ENCODE measurements around the gene PUM1.
"Not testable (repeated sequence)": the region's sequence is repeated elsewhere in the genome, so short reads cannot be mapped to it uniquely, and the experiment has no call there.

Gene PUM1

DNA sequence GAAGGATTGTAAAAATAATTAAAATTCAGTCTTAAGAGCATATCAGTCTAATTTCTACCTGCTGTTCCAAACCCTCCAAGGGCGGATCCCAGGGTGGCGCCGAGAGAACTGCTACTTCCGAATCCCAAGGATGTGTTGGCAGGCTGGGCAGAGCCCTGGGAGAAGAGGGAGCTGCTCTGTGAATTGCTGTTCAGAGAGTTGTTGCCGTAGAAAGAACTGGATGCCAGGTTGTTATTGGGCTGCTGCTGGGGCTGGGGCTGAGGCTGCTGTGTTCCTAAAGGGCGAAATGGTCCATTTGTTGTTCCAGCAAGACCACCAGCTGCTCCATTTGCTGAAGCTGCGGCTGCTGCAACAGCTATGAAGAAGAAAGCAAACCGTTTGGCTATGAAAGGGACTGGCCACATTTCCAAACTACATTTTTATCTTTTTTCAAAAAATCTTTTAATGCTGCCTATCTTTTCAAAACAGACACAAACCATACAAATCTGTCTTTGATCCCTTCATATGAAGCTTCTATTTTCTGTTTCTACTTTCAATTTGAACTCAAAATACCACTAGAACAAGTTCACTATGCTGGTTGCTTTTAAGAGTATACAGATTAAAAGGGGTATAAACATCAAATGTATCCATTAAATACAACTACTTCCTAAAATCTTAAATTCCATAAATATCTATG, 99.5 kb downstream of the PUM1 start:
- Histone ChIP-seq H3K4me1 (ENCODE audit: control insufficient read depth, insufficient read depth, low read length, poor library complexity, severe bottlenecking) (peaks cover 23% of the 10 kb centered on the region), H3K4me3 (ENCODE audit: extremely low read depth, insufficient read depth, low read length, poor library complexity, severe bottlenecking) (no peak overlapping the region), H3K27ac (ENCODE audit: low read depth, low read length, severe bottlenecking) (no peak overlapping the region), H3K36me3 (ENCODE audit: control insufficient read depth, insufficient read depth, low read length) (peaks cover 84% of the 10 kb centered on the region), H3K9me3 (ENCODE audit: control insufficient read depth, low read length) (no peaks in the 10 kb centered on the region)
- 97 to 100% methylated on average over 5 to 7 of the region's 8 CpGs for WGBS, 2 experiments (ENCODE audit: insufficient coverage in 2 of 2)

DNA sequence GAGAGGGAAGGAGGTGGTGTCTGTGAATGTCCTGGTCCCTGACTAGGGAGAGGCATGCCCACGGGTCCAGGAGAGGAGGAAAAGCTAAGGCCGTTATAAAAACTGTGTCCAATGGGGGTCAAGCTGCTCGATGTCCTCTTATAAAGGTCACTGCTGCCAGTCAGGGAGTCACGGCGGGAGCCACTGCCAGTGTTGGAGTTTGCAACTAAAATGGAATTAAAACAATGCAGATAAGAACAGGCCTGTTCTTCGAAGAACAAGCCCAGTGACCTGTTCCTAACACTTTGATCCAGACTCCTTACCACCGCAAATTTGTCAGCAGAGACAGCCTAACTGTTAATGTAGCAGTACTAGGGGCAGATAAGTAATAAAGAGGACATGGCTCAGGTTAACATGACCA, 100.8 kb downstream of the PUM1 start:
- no peaks in the 10 kb centered on the region for H3K9me3 ChIP-seq (ENCODE audit: control insufficient read depth, low read length)
- peaks cover 88% of the 10 kb centered on the region for H3K36me3 ChIP-seq (ENCODE audit: control insufficient read depth, insufficient read depth, low read length)
- no peak overlapping the region for H3K4me3 ChIP-seq (ENCODE audit: extremely low read depth, insufficient read depth, low read length, poor library complexity, severe bottlenecking)
- H3K4me1 ChIP-seq (ENCODE audit: control insufficient read depth, insufficient read depth, low read length, poor library complexity, severe bottlenecking), result peaks cover 23% of the 10 kb centered on the region
- 95 to 98% methylated on average over 5 of the region's 7 CpGs for WGBS, 2 experiments (ENCODE audit: insufficient coverage in 2 of 2)
- peak overlapping the region; percentile 3 for H3K27ac ChIP-seq (ENCODE audit: low read depth, low read length, severe bottlenecking)

DNA sequence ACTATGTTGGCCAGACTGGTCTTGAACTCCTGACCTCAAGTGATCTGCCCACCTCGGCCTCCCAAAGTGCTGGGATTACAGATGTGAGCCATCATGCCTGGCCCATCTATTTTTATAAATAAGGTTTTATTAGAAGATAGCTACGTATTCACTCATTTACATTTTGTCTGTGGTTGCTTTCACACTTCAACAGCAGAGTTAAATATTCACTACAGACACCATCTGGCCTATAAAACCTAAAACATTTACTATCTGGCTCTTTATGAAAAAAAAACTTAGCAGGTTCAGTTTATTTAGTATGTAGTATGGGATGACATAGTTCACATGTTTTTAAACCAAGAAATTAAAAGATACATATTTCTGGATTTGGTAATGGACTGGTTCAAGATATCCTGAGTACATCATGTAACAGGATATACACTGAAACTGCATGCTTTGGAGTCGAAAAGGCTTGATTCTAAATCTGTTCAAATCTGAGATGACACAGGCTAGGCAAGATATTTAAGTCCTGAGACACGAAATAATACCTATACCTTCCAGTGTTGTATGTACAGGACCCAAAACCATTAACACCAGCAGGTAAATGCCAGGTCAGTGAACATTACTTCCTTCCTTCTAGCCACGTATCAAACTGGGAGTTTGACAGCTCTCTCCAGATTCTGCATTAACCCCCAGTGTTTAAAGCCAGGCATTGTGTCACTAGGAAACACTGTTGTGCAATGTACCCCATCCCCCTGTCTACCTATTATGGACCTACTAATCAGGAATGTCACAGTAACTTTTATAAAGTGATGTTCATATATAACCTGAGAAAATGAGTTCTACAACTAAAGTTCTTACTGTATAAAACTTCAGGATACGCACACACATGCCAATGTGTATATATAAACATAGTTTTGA, 102.7 kb downstream of the PUM1 start:
- Histone ChIP-seq H3K36me3 (ENCODE audit: control insufficient read depth, insufficient read depth, low read length) (peaks cover 85% of the 10 kb centered on the region), H3K9me3 (ENCODE audit: control insufficient read depth, low read length) (no peaks in the 10 kb centered on the region), H3K27ac (ENCODE audit: low read depth, low read length, severe bottlenecking) (no peak overlapping the region), H3K4me1 (ENCODE audit: control insufficient read depth, insufficient read depth, low read length, poor library complexity, severe bottlenecking) (peaks cover 23% of the 10 kb centered on the region), H3K4me3 (ENCODE audit: extremely low read depth, insufficient read depth, low read length, poor library complexity, severe bottlenecking) (no peak overlapping the region)
- 95 to 100% methylated on average over 2 to 3 of the region's 6 CpGs for whole genome bisulfite sequencing, 2 experiments (ENCODE audit: insufficient coverage in 2 of 2)

DNA sequence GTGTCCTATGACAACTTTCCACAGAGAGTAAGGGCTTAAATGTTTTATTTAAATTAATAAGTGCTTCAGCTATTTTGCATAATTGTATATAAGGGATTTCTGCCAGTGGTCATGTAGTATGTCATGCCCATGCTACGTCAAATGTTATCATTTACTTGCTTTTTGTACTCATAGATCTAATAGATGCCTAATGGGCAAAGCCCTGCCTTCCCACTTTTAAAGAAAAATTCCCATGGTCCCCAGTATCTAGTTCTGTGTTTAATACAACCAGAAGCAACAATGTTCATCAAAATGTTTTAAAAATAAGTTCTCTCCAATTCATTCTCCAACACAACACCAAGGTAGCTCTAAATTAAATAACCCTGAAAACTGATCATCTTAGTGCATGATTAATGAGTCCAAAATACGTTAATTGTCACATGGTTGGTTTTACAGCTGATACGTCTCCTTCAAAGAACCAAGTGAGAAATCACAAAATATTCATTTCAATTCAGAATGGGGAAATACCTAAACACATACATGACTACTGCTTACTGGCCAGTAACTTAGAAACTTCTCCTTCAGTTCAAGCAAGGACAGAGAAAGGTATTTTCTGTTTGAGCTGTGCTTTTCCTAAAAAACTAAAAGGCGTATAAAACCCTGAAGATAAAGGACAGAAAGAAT, 107.8 kb downstream of the PUM1 start:
- peaks cover 84% of the 10 kb centered on the region for H3K36me3 ChIP-seq (ENCODE audit: control insufficient read depth, insufficient read depth, low read length)

DNA sequence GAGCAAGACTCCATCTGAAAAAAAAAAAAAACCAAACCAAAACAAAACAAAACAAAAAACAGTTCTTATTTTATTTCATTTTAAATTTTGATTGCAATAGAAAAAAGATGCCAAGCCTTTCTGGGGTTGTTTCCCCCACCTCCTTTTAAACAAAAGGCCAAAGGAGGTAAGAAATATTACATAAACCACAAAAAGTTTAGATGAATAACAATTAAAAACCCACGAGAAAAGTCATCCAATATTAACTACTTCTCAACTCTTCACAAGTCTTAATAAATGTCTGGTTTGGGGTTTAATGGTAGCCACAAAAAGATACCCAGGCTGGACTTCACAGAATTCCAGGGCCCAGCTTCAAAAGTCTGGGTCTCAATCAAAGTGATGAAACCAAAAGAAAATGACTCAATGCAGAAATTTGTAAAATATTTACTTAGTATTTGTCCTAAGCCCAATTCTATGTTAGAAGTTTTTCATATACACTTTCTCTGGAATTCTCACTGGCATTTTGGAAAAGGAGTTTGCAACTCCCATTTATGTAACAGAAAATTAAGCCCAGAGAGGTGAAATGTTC, 110.0 kb downstream of the PUM1 start:
- no peaks in the 10 kb centered on the region for H3K4me1 ChIP-seq (ENCODE audit: control insufficient read depth, insufficient read depth, low read length, poor library complexity, severe bottlenecking)
- no peaks in the 10 kb centered on the region for H3K9me3 ChIP-seq (ENCODE audit: control insufficient read depth, low read length)
- no CpG with 5 or more reads among the region's 1 CpG for WGBS, 2 experiments (ENCODE audit: insufficient coverage in 2 of 2)
- H3K27ac ChIP-seq (ENCODE audit: low read depth, low read length, severe bottlenecking), result no peak overlapping the region
- H3K36me3 ChIP-seq (ENCODE audit: control insufficient read depth, insufficient read depth, low read length), result peaks cover 83% of the 10 kb centered on the region
- H3K4me3 ChIP-seq (ENCODE audit: extremely low read depth, insufficient read depth, low read length, poor library complexity, severe bottlenecking), result no peak overlapping the region

More for the DNA sequence above, 107.8 kb downstream of the PUM1 start:
- no peaks in the 10 kb centered on the region for H3K4me1 ChIP-seq (ENCODE audit: control insufficient read depth, insufficient read depth, low read length, poor library complexity, severe bottlenecking)
- no peaks in the 10 kb centered on the region for H3K9me3 ChIP-seq (ENCODE audit: control insufficient read depth, low read length)
- no peak overlapping the region for H3K27ac ChIP-seq (ENCODE audit: low read depth, low read length, severe bottlenecking)
- 86 to 100% methylated on average over 1 to 3 of the region's 4 CpGs for WGBS, 2 experiments (ENCODE audit: insufficient coverage in 2 of 2)
- H3K4me3 ChIP-seq (ENCODE audit: extremely low read depth, insufficient read depth, low read length, poor library complexity, severe bottlenecking), result no peak overlapping the region

DNA sequence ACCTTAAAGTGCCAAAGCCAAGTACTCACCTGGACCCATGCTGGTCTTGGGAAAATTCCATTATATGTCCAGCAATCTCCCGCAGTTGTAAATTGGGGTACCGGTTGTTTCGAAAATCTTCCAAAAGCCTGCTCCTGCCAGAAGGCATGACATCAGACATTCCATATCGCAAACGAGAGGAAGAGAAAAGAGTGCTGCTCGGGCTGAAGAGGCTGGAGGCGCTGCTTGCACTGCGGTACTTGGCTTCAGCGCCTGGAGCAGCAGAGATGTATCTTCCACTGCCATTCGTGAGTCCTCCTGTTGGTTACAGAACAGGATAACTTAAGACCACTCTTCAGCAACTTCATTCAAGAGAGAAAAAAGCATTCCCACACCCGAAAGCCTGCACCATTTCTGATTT, 111.8 kb downstream of the PUM1 start:
- no peak overlapping the region for H3K4me3 ChIP-seq (ENCODE audit: extremely low read depth, insufficient read depth, low read length, poor library complexity, severe bottlenecking)
- H3K4me1 ChIP-seq (ENCODE audit: control insufficient read depth, insufficient read depth, low read length, poor library complexity, severe bottlenecking), result no peaks in the 10 kb centered on the region
- WGBS, 2 experiments (ENCODE audit: insufficient coverage in 2 of 2), result 96 to 98% methylated on average over 10 to 11 of the region's 11 CpGs
- no peaks in the 10 kb centered on the region for H3K9me3 ChIP-seq (ENCODE audit: control insufficient read depth, low read length)
- no peak overlapping the region for H3K27ac ChIP-seq (ENCODE audit: low read depth, low read length, severe bottlenecking)
- peaks cover 78% of the 10 kb centered on the region for H3K36me3 ChIP-seq (ENCODE audit: control insufficient read depth, insufficient read depth, low read length)

DNA sequence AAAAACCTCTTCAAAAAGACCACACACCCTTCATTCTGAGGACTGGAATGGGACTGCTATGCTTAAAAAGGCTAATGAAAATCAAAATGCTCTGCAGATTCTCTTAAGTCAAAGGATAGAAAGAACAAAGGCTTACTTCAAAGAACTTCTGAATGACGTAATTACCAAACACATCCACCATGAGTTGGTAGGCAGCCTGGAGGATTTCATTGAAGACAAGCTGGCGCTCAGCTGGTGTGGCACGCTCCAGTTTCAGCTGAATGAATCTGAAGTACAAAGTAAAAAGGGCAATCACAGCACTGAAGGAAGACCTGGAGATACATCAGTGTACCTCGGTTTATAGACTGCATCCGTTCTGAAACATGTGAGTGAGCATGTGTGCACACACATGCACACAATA, 113.4 kb downstream of the PUM1 start:
- WGBS, 2 experiments (ENCODE audit: insufficient coverage in 2 of 2), result 100% methylated on average over 2 to 3 of the region's 5 CpGs
- H3K27ac ChIP-seq (ENCODE audit: low read depth, low read length, severe bottlenecking), result peak overlapping the region; percentile 13
- peaks cover 81% of the 10 kb centered on the region for H3K36me3 ChIP-seq (ENCODE audit: control insufficient read depth, insufficient read depth, low read length)
- no peaks in the 10 kb centered on the region for H3K4me1 ChIP-seq (ENCODE audit: control insufficient read depth, insufficient read depth, low read length, poor library complexity, severe bottlenecking)
- no peaks in the 10 kb centered on the region for H3K9me3 ChIP-seq (ENCODE audit: control insufficient read depth, low read length)
- H3K4me3 ChIP-seq (ENCODE audit: extremely low read depth, insufficient read depth, low read length, poor library complexity, severe bottlenecking), result no peak overlapping the region

DNA sequence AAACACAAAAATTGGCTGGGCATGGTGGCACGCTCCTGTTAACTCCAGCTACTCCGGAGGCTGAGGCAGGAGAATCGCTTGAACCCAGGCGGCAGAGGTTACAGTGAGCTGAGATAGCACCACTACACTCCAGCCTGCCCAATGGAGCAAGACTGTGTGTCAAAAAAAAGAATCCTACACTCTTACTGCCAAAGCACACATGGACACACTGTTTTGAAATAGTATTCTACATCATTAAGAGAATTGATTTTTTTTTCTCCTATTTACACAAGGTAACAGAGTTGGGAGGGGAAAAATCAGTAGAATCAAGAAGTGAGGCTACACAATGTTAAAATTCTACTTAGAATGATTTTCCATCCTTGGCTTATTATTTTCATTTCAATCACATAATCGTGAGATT, 114.8 kb downstream of the PUM1 start:
- Histone ChIP-seq H3K4me1 (ENCODE audit: control insufficient read depth, insufficient read depth, low read length, poor library complexity, severe bottlenecking) (no peaks in the 10 kb centered on the region), H3K27ac (ENCODE audit: low read depth, low read length, severe bottlenecking) (no peak overlapping the region), H3K9me3 (ENCODE audit: control insufficient read depth, low read length) (no peaks in the 10 kb centered on the region), H3K4me3 (ENCODE audit: extremely low read depth, insufficient read depth, low read length, poor library complexity, severe bottlenecking) (no peak overlapping the region), H3K36me3 (ENCODE audit: control insufficient read depth, insufficient read depth, low read length) (peaks cover 89% of the 10 kb centered on the region)
- WGBS, 2 experiments (ENCODE audit: insufficient coverage in 2 of 2), result 94 to 98% methylated on average over 5 of the region's 5 CpGs

DNA sequence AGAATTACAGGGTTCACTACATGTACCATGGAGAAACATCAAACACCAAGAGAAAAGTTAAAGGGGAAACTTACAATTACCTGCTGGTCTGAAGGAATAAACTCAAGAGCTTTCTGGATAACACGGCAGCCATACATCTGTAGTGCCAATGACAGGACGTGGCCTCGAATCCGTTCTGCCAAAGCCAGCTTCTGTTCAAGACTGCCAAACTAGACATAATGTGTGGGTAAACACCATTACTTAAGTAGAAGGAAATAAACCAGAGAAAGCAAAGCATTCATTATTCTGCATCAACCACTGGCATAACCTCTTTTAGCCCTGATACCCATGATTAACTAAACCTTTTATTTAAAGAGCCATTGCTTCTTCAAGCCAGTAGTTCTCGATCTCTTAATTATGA, 115.5 kb downstream of the PUM1 start:
- Histone ChIP-seq H3K27ac (ENCODE audit: low read depth, low read length, severe bottlenecking) (no peak overlapping the region), H3K9me3 (ENCODE audit: control insufficient read depth, low read length) (no peaks in the 10 kb centered on the region), H3K36me3 (ENCODE audit: control insufficient read depth, insufficient read depth, low read length) (peaks cover 91% of the 10 kb centered on the region), H3K4me3 (ENCODE audit: extremely low read depth, insufficient read depth, low read length, poor library complexity, severe bottlenecking) (no peak overlapping the region), H3K4me1 (ENCODE audit: control insufficient read depth, insufficient read depth, low read length, poor library complexity, severe bottlenecking) (no peaks in the 10 kb centered on the region)
- WGBS, 2 experiments (ENCODE audit: insufficient coverage in 2 of 2), result 90 to 94% methylated on average over 1 to 4 of the region's 5 CpGs

DNA sequence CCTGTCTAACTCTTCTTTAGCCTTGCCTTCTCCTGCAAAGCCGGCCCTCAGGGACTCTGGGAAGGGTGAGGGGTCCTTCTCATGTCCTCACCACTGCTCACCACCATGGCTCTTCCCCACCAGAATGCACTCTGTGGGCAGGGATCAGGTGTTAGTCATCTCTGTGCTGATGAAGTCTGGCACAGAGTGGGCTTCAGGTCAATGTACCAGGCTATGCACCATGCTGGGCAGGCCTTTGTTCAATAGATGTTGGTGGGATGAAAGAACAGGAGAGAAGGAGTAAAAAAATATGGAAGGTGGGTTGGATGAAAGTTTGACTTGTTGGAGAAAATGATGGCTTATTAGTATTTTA, 116.1 kb downstream of the PUM1 start:
- not testable (repeated sequence) for H3K4me1 ChIP-seq (ENCODE audit: control insufficient read depth, insufficient read depth, low read length, poor library complexity, severe bottlenecking); H3K9me3 ChIP-seq (ENCODE audit: control insufficient read depth, low read length); H3K4me3 ChIP-seq (ENCODE audit: extremely low read depth, insufficient read depth, low read length, poor library complexity, severe bottlenecking); H3K27ac ChIP-seq (ENCODE audit: low read depth, low read length, severe bottlenecking)
- H3K36me3 ChIP-seq (ENCODE audit: control insufficient read depth, insufficient read depth, low read length), result peaks cover 91% of the 10 kb centered on the region
- WGBS, 2 experiments (ENCODE audit: insufficient coverage in 2 of 2), result no CpG with 5 or more reads among the region's 1 CpG

All from mesodermal cell (in vitro differentiated cells).